ENCODE data around the gene ADGRL3. TPM values are rescaled to one million over a fixed set of nuclear protein-coding genes. Genes with fewer than 3 reads are reported as not detected.
"Not testable (repeated sequence)": the region's sequence is repeated elsewhere in the genome, so short reads cannot be mapped to it uniquely, and the experiment has no call there.

The ADGRL3 gene
- total RNA-seq, 3 donors from 2014 or later (not counting 1 experiment from before 2014, with no cell fraction given) = not detected

DNA sequence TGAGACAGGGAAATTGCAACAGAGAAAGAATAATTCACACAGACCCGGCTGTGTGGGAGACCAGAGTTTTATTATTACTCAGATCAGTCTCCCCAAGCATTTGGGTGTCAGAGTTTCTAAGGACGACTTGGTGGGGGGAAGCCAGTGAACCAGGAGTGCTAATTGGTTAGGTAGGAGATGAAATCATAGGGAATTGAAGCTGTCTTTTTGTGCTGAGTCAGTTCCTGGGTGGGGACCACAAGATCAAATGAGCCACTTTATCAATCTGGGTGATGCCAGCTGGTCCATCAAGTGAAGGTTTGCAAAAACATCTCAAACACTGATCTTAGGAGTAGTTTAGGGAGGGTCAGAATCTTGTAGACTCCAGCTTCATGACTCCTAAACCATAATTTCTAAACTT lies 560.7 kb downstream of the ADGRL3 start:
- H3K9me3 Mint-ChIP-seq = peaks cover 14 to 15% of the 10 kb centered on the region in 2 donors
- Histone ChIP-seq H3K27me3 (ENCODE audit: control insufficient read depth, insufficient read depth, low read length) (no peaks in the 10 kb centered on the region), H3K4me3 (ENCODE audit: low read length) (no peak overlapping the region), H3K9me3 (ENCODE audit: control insufficient read depth, insufficient read depth, low read length) (peaks cover 6% of the 10 kb centered on the region), H3K4me1 (ENCODE audit: control insufficient read depth, insufficient read depth, low read length) (no peaks in the 10 kb centered on the region), H3K36me3 (ENCODE audit: control insufficient read depth, insufficient read depth, low read length) (no peaks in the 10 kb centered on the region), H3K27ac (ENCODE audit: low read length) (no peak overlapping the region)
- intact Hi-C loops (cut with micrococcal nuclease) = no loop called here
- H3K4me3 Mint-ChIP-seq = no peak overlapping the region
- WGBS (ENCODE audit: insufficient coverage) = 65% methylated on average over 2 of the region's 2 CpGs
- peaks cover 8% of the 10 kb centered on the region for H3K36me3 Mint-ChIP-seq
- DNase-seq (no peak), ATAC-seq (no peak)
- no peaks in the 10 kb centered on the region for H3K4me1 Mint-ChIP-seq
- no peak overlapping the region for H3K27ac Mint-ChIP-seq
- H3K27me3 Mint-ChIP-seq (ENCODE audit: low read depth in 2 of 2) = no peaks in the 10 kb centered on the region
- TF ChIP-seq, protein P1, sequence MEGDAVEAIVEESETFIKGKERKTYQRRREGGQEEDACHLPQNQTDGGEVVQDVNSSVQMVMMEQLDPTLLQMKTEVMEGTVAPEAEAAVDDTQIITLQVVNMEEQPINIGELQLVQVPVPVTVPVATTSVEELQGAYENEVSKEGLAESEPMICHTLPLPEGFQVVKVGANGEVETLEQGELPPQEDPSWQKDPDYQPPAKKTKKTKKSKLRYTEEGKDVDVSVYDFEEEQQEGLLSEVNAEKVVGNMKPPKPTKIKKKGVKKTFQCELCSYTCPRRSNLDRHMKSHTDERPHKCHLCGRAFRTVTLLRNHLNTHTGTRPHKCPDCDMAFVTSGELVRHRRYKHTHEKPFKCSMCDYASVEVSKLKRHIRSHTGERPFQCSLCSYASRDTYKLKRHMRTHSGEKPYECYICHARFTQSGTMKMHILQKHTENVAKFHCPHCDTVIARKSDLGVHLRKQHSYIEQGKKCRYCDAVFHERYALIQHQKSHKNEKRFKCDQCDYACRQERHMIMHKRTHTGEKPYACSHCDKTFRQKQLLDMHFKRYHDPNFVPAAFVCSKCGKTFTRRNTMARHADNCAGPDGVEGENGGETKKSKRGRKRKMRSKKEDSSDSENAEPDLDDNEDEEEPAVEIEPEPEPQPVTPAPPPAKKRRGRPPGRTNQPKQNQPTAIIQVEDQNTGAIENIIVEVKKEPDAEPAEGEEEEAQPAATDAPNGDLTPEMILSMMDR (IDR thresholded peaks at IDR 0.05) = no peak

DNA sequence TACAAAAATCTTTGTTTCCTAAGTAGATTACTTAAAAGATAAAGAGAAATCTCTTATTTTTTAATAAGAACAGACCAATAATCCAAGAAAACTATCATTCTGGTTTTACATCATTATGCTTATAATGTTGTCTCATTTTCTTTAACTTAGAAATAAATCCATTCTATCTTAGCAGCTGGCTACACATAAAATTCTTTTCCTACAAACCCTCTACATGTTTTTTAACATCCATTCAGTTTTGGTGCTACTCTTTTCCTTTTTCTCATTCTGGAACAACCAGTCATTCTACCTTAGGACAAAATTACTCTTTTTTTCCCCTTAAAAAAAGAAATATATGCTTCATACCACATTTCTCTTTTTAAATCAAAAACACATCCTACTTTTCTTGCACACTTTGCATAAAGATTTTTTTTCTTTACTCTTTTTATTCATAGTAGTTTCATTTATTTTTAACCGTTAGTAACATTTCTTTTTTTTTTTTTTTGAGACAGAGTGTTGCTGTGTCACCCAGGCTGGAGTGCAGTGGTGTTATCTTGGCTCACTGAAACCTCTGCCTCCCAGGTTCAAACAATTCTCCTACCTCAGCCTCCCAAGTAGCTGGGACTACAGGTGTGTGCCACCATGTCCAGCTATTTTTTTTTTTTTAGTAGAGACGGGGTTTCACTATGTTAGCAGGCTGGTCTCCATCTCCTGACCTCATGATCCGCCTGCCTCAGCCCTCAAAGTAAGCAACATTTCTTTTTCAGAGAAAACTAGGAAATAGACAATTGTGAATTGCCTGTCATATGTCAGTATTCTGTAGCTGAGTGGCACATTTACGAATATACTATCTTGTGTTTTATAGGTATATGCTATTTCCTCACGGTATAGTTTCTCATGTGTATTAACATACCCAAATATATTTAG lies 562.8 kb downstream of the ADGRL3 start:
- no peaks in the 10 kb centered on the region for H3K27me3 Mint-ChIP-seq (ENCODE audit: low read depth in 2 of 2)
- 90% methylated on average over 2 of the region's 5 CpGs for WGBS (ENCODE audit: insufficient coverage)

GRCh38 chr4:61763682-61764081 lies 563.6 kb downstream of the ADGRL3 start:
- no peaks in the 10 kb centered on the region for H3K27me3 ChIP-seq (ENCODE audit: control insufficient read depth, insufficient read depth, low read length)
- H3K9me3 ChIP-seq (ENCODE audit: control insufficient read depth, insufficient read depth, low read length) = peaks cover 6% of the 10 kb centered on the region
- ATAC-seq (no peak), DNase-seq (no peak)
- Mint-ChIP-seq H3K4me1 (no peaks in the 10 kb centered on the region), H3K36me3 (peaks cover 6% of the 10 kb centered on the region), H3K9me3 (peaks cover 20 to 28% of the 10 kb centered on the region in 2 donors), H3K27me3 (ENCODE audit: low read depth in 2 of 2) (no peaks in the 10 kb centered on the region), H3K27ac (no peak overlapping the region), H3K4me3 (no peak overlapping the region)
- intact Hi-C loops (cut with micrococcal nuclease) = no loop called here
- TF ChIP-seq, protein P1 (IDR thresholded peaks at IDR 0.05) = no peak
- H3K4me1 ChIP-seq (ENCODE audit: control insufficient read depth, insufficient read depth, low read length) = no peaks in the 10 kb centered on the region
- H3K36me3 ChIP-seq (ENCODE audit: control insufficient read depth, insufficient read depth, low read length) = no peaks in the 10 kb centered on the region
- H3K27ac ChIP-seq (ENCODE audit: low read length) = no peak overlapping the region
- no peak overlapping the region for H3K4me3 ChIP-seq (ENCODE audit: low read length)

More for the DNA sequence above, 562.8 kb downstream of the ADGRL3 start:
- intact Hi-C loops (cut with micrococcal nuclease) = no loop called here
- H3K4me1 ChIP-seq (ENCODE audit: control insufficient read depth, insufficient read depth, low read length) = no peaks in the 10 kb centered on the region
- H3K4me3 ChIP-seq (ENCODE audit: low read length) = no peak overlapping the region
- H3K4me3 Mint-ChIP-seq = no peak overlapping the region
- H3K9me3 Mint-ChIP-seq = peaks cover 17 to 21% of the 10 kb centered on the region in 2 donors
- H3K9me3 ChIP-seq (ENCODE audit: control insufficient read depth, insufficient read depth, low read length) = peaks cover 6% of the 10 kb centered on the region
- TF ChIP-seq, protein P1 (IDR thresholded peaks at IDR 0.05) = no peak
- H3K27me3 ChIP-seq (ENCODE audit: control insufficient read depth, insufficient read depth, low read length) = no peaks in the 10 kb centered on the region
- H3K36me3 ChIP-seq (ENCODE audit: control insufficient read depth, insufficient read depth, low read length) = no peaks in the 10 kb centered on the region
- H3K27ac ChIP-seq (ENCODE audit: low read length) = no peak overlapping the region
- no peaks in the 10 kb centered on the region for H3K36me3 Mint-ChIP-seq
- H3K4me1 Mint-ChIP-seq = no peaks in the 10 kb centered on the region
- ATAC-seq = no peak
- DNase-seq = no peak
- no peak overlapping the region for H3K27ac Mint-ChIP-seq

DNA sequence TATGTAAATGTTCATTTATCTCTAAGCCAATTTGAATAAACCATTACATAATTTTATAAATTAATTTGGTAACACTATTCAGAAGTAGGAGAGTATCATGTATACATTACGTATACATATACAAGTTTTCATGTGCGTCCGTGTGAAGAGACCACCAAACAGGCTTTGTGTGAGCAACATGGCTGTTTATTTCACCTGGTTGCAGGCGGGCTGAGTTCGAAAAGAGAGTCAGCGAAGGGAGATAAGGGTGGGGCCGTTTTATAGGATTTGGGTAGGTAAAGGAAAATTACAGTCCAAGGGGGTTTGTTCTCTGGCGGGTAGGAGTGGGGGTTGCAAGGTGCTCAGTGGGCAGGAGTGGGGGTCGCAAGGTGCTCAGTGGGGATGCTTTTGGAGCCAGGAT lies 564.0 kb downstream of the ADGRL3 start:
- DNase-seq; intact Hi-C loops (cut with micrococcal nuclease); H3K36me3 Mint-ChIP-seq; H3K36me3 ChIP-seq (ENCODE audit: control insufficient read depth, insufficient read depth, low read length); H3K27me3 ChIP-seq (ENCODE audit: control insufficient read depth, insufficient read depth, low read length); H3K9me3 ChIP-seq (ENCODE audit: control insufficient read depth, insufficient read depth, low read length); H3K4me3 ChIP-seq (ENCODE audit: low read length); H3K4me1 Mint-ChIP-seq; ATAC-seq; H3K4me3 Mint-ChIP-seq; H3K27ac ChIP-seq (ENCODE audit: low read length); H3K27me3 Mint-ChIP-seq (ENCODE audit: low read depth in 2 of 2); H3K4me1 ChIP-seq (ENCODE audit: control insufficient read depth, insufficient read depth, low read length); H3K27ac Mint-ChIP-seq: not testable (repeated sequence)
- H3K9me3 Mint-ChIP-seq = peaks cover 20 to 28% of the 10 kb centered on the region in 2 donors
- WGBS (ENCODE audit: insufficient coverage) = 95% methylated on average over 9 of the region's 9 CpGs

DNA sequence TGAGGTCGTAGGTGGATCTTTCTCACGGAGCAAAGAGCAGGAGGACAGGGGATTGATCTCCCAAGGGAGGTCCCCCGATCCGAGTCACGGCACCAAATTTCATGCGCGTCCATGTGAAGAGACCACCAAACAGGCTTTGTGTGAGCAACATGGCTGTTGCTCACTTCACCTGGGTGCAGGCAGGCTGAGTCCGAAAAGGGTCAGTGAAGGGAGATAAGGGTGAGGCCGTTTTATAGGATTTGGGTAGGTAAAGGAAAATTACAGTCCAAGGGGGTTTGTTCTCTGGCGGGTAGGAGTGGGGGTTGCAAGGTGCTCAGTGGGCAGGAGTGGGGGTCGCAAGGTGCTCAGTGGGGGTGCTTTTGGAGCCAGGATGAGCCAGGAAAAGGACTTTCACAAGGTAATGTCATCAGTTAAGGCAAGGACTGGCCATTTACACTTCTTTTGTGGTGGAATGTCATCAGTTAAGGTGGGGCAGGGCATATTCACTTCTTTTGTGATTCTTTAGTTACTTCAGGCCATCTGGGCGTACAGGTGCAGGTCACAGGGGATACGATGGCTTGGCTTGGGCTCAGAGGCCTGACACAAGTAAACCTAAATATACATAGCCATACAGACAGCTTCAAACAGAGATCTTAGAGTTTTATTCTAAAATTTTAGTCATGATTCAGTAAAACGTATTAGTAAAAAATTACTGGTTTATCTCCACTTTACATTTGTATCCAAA lies 569.5 kb downstream of the ADGRL3 start:
- H3K36me3 ChIP-seq (ENCODE audit: control insufficient read depth, insufficient read depth, low read length); H3K27me3 Mint-ChIP-seq (ENCODE audit: low read depth in 2 of 2); H3K27ac ChIP-seq (ENCODE audit: low read length); intact Hi-C loops (cut with micrococcal nuclease); H3K4me1 Mint-ChIP-seq; H3K36me3 Mint-ChIP-seq; H3K9me3 ChIP-seq (ENCODE audit: control insufficient read depth, insufficient read depth, low read length); DNase-seq; H3K4me3 Mint-ChIP-seq; H3K27me3 ChIP-seq (ENCODE audit: control insufficient read depth, insufficient read depth, low read length); ATAC-seq; H3K4me3 ChIP-seq (ENCODE audit: low read length); H3K4me1 ChIP-seq (ENCODE audit: control insufficient read depth, insufficient read depth, low read length); H3K27ac Mint-ChIP-seq: not testable (repeated sequence)
- H3K9me3 Mint-ChIP-seq = peaks cover 18 to 29% of the 10 kb centered on the region in 2 donors
- WGBS (ENCODE audit: insufficient coverage) = 91% methylated on average over 9 of the region's 14 CpGs
